ENCODE results near the gene SLC26A4.

The SLC26A4 gene

DNA sequence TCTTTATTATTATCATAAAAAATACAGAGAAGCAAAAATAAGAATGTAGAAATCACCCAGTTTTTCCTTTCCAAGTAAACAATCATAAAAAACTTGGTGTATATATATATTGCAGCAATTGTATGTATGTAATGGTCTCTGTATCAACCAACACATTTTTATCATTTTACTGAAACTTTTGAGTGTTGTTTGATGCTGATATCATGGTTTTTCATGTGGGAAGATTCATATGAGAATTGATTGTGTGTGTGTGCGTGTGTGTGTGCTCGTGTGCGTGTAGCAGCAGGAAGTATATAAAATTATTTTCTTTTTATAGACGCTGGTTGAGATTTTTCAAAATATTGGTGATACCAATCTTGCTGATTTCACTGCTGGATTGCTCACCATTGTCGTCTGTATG, 22.3 kb downstream of the SLC26A4 start:
- ATAC-seq: no peak
- TF ChIP-seq, protein P1, sequence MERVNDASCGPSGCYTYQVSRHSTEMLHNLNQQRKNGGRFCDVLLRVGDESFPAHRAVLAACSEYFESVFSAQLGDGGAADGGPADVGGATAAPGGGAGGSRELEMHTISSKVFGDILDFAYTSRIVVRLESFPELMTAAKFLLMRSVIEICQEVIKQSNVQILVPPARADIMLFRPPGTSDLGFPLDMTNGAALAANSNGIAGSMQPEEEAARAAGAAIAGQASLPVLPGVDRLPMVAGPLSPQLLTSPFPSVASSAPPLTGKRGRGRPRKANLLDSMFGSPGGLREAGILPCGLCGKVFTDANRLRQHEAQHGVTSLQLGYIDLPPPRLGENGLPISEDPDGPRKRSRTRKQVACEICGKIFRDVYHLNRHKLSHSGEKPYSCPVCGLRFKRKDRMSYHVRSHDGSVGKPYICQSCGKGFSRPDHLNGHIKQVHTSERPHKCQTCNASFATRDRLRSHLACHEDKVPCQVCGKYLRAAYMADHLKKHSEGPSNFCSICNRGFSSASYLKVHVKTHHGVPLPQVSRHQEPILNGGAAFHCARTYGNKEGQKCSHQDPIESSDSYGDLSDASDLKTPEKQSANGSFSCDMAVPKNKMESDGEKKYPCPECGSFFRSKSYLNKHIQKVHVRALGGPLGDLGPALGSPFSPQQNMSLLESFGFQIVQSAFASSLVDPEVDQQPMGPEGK (CRISPR knock-in tag; IDR thresholded peaks at IDR 0.05; ENCODE audit: borderline replicate concordance): no peak
- TF ChIP-seq TSHZ2 (CRISPR knock-in tag; IDR thresholded peaks at IDR 0.05) (no peak), ZC3H10 (CRISPR knock-in tag; IDR thresholded peaks at IDR 0.05) (no peak), GLIS3 (CRISPR knock-in tag; IDR thresholded peaks at IDR 0.05) (no peak), ZFP3 (CRISPR knock-in tag; IDR thresholded peaks at IDR 0.05) (no peak), ZNF565 (CRISPR knock-in tag; conservative IDR thresholded peaks at IDR 0.05; ENCODE audit: low read depth) (no peak), ZFP30 (CRISPR knock-in tag; IDR thresholded peaks at IDR 0.05) (no peak), ZNF8 (CRISPR knock-in tag; IDR thresholded peaks at IDR 0.05) (no peak), RARB (CRISPR knock-in tag; IDR thresholded peaks at IDR 0.05) (no peak), ARNTL (CRISPR knock-in tag; IDR thresholded peaks at IDR 0.05; ENCODE audit: borderline replicate concordance, low read depth) (no peak), CSRNP3 (CRISPR knock-in tag; IDR thresholded peaks at IDR 0.05) (no peak), ESRRG (CRISPR knock-in tag; IDR thresholded peaks at IDR 0.05) (no peak), PPARA (CRISPR knock-in tag; IDR thresholded peaks at IDR 0.05; ENCODE audit: borderline replicate concordance) (no peak), TCF4 (CRISPR knock-in tag; IDR thresholded peaks at IDR 0.05; ENCODE audit: borderline replicate concordance) (no peak), TOX (CRISPR knock-in tag; IDR thresholded peaks at IDR 0.05; ENCODE audit: borderline replicate concordance) (no peak), SNAI2 (CRISPR knock-in tag; IDR thresholded peaks at IDR 0.05) (no peak), ISL1 (CRISPR knock-in tag; IDR thresholded peaks at IDR 0.05) (no peak)
- TF ChIP-seq, protein P2, sequence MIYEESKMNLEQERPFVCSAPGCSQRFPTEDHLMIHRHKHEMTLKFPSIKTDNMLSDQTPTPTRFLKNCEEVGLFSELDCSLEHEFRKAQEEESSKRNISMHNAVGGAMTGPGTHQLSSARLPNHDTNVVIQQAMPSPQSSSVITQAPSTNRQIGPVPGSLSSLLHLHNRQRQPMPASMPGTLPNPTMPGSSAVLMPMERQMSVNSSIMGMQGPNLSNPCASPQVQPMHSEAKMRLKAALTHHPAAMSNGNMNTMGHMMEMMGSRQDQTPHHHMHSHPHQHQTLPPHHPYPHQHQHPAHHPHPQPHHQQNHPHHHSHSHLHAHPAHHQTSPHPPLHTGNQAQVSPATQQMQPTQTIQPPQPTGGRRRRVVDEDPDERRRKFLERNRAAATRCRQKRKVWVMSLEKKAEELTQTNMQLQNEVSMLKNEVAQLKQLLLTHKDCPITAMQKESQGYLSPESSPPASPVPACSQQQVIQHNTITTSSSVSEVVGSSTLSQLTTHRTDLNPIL (CRISPR knock-in tag; IDR thresholded peaks at IDR 0.05; ENCODE audit: low read depth): no peak

GRCh38 chr7:107684287-107684686, 23.7 kb downstream of the SLC26A4 start:
- ATAC-seq: no peak

More at GRCh38 chr7:107684287-107684686, 23.7 kb downstream of the SLC26A4 start:
- no peak for TF ChIP-seq CSRNP3 (CRISPR knock-in tag; IDR thresholded peaks at IDR 0.05)
- no peak for TF ChIP-seq ZC3H10 (CRISPR knock-in tag; IDR thresholded peaks at IDR 0.05)
- TF ChIP-seq TCF4 (CRISPR knock-in tag; IDR thresholded peaks at IDR 0.05; ENCODE audit: borderline replicate concordance): no peak
- no peak for TF ChIP-seq RARB (CRISPR knock-in tag; IDR thresholded peaks at IDR 0.05)
- TF ChIP-seq, protein P2 (CRISPR knock-in tag; IDR thresholded peaks at IDR 0.05; ENCODE audit: low read depth): no peak
- TF ChIP-seq ARNTL (CRISPR knock-in tag; IDR thresholded peaks at IDR 0.05; ENCODE audit: borderline replicate concordance, low read depth): no peak
- TF ChIP-seq CSDC2 (CRISPR knock-in tag; IDR thresholded peaks at IDR 0.05): no peak
- no peak for TF ChIP-seq BACH2 (CRISPR knock-in tag; IDR thresholded peaks at IDR 0.05; ENCODE audit: borderline replicate concordance)
- no peak for TF ChIP-seq ZFP30 (CRISPR knock-in tag; IDR thresholded peaks at IDR 0.05)
- no peak for TF ChIP-seq TOX (CRISPR knock-in tag; IDR thresholded peaks at IDR 0.05; ENCODE audit: borderline replicate concordance)
- TF ChIP-seq ZNF565 (CRISPR knock-in tag; conservative IDR thresholded peaks at IDR 0.05; ENCODE audit: low read depth): no peak
- no peak for TF ChIP-seq TSHZ2 (CRISPR knock-in tag; IDR thresholded peaks at IDR 0.05)
- TF ChIP-seq ISL1 (CRISPR knock-in tag; IDR thresholded peaks at IDR 0.05): no peak
- TF ChIP-seq ZFP3 (CRISPR knock-in tag; IDR thresholded peaks at IDR 0.05): no peak
- TF ChIP-seq POU6F1 (CRISPR knock-in tag; IDR thresholded peaks at IDR 0.05; ENCODE audit: borderline replicate concordance, low read depth): no peak

All from SK-N-SH treated with all-trans-retinoic acid at 6 μM for 48 hours (cell line).